ENCODE data around the gene ATP5IF1. TPM values are rescaled to one million over a fixed set of nuclear protein-coding genes. Genes with fewer than 3 reads are reported as not detected.
A peak's percentile ranks its signal among the peaks of the same experiment; 100 is the strongest.

Gene ATP5IF1
- total and polyA plus RNA-seq, 2 of the 8 experiments (the other 6 are each of a cell fraction or from before 2014, with no cell fraction given) = 198 to 242 TPM

- no peak for TF ChIP-seq CHD7 (IDR thresholded peaks at IDR 0.05; ENCODE audit: insufficient replicate concordance, low read length)
- TF ChIP-seq TAF1 (IDR thresholded peaks at IDR 0.05; ENCODE audit: low read depth, low read length) = peak; percentile 59
- TF ChIP-seq SP2 (IDR thresholded peaks at IDR 0.05; ENCODE audit: low read length) = no peak
- no peak for TF ChIP-seq TAF7 (optimal IDR thresholded peaks at IDR 0.05; ENCODE audit: borderline replicate concordance, low read depth, low read length)
- no peak for TF ChIP-seq HDAC2 (IDR thresholded peaks at IDR 0.05; ENCODE audit: borderline replicate concordance in 1 of 2, low read depth in 2 of 2, low read length in 2 of 2)
- no peak for TF ChIP-seq CHD1 (IDR thresholded peaks at IDR 0.05; ENCODE audit: low read depth, low read length)
- no peak for TF ChIP-seq BCL11A (IDR thresholded peaks at IDR 0.05; ENCODE audit: low read depth in 2 of 2, low read length in 2 of 2)
- no peak for TF ChIP-seq ZNF274 (IDR thresholded peaks at IDR 0.05; ENCODE audit: borderline replicate concordance, extremely low read depth, low read length)
- TF ChIP-seq RFX5 (IDR thresholded peaks at IDR 0.05; ENCODE audit: borderline replicate concordance, low read depth, low read length) = no peak
- no peak for TF ChIP-seq SP4 (IDR thresholded peaks at IDR 0.05; ENCODE audit: low read length)
- no peak for TF ChIP-seq BRCA1 (IDR thresholded peaks at IDR 0.05; ENCODE audit: low read depth, low read length)
- TF ChIP-seq SUZ12 (IDR thresholded peaks at IDR 0.05; ENCODE audit: low read length) = no peak
- no peak for TF ChIP-seq CREB1 (IDR thresholded peaks at IDR 0.05)
These were observed 42.2 kb upstream of the ATP5IF1 start (continued) for GRCh38 chr1:28193701-28194161.

Measured in H1 (cell line).